T-helper 17 cell (primary cell): ENCODE data around the gene CACNG6. TPM values are rescaled to one million over a fixed set of nuclear protein-coding genes. Genes with fewer than 3 reads are reported as not detected.

Source experiments
- ATAC-seq: fragments of 150-1000 bp; cut with Tn5 transposase; 2 replicates; pipeline ENCODE4 v1.10.0; 2021; ENCODE audit warnings: mild to moderate bottlenecking, moderate library complexity
- DNase-seq, 3 donors: peaks; one replicate each; pipeline versions ENCODE4 v3.0.0 to v3.0.0-alpha.2; 2020 to 2021
- H3K9me3 ChIP-seq: one replicate; pipeline ENCODE4 v1.7.0; 2013; ENCODE audit warnings: low read length, mild to moderate bottlenecking; ENCODE audit not compliant: control insufficient read depth, poor library complexity, severe bottlenecking
- H3K27ac Mint-ChIP-seq: one replicate; pipeline ENCODE4 v1.8.0; 2022; ENCODE audit warnings: mild to moderate bottlenecking, moderate library complexity, mixed read lengths
- H3K27me3 Mint-ChIP-seq: one replicate; pipeline ENCODE4 v1.8.0; 2022; ENCODE audit warnings: mixed read lengths
- H3K36me3 Mint-ChIP-seq: one replicate; pipeline ENCODE4 v1.8.0; 2022; ENCODE audit warnings: low read depth, mixed read lengths
- H3K4me1 Mint-ChIP-seq: one replicate; pipeline ENCODE4 v1.8.0; 2022; ENCODE audit warnings: mild to moderate bottlenecking, mixed read lengths
- H3K4me3 Mint-ChIP-seq: one replicate; pipeline ENCODE4 v1.8.0; 2022; ENCODE audit warnings: mild to moderate bottlenecking, moderate library complexity, mixed read lengths
- total RNA-seq, 4 donors: library from RNA in 2 of 4; stranded (reverse) in 2 of 4; gene quantifications; one replicate each; pipeline ENCODE4 v1.2.3 and lab custom pipeline; 2022 to 2026

CACNG6 gene
- total RNA-seq, 2 donors from 2014 or later = not detected

GRCh38 chr19:53958823-53959757 lies 32.3 kb upstream of the CACNG6 start:
- no peak for DNase-seq
- H3K27ac Mint-ChIP-seq = no peak overlapping the region
- H3K27me3 Mint-ChIP-seq = peaks cover 68% of the 10 kb centered on the region
- H3K4me3 Mint-ChIP-seq = no peak overlapping the region
- H3K4me1 Mint-ChIP-seq = peaks cover 16% of the 10 kb centered on the region
- no peaks in the 10 kb centered on the region for H3K9me3 ChIP-seq
- peaks cover 20% of the 10 kb centered on the region for H3K36me3 Mint-ChIP-seq
- no peak for ATAC-seq

- H3K4me3 Mint-ChIP-seq = no peak overlapping the region
- no peak for DNase-seq
- no peak for ATAC-seq
- no peak overlapping the region for H3K27ac Mint-ChIP-seq
- H3K9me3 ChIP-seq = no peaks in the 10 kb centered on the region
- peaks cover 17% of the 10 kb centered on the region for H3K4me1 Mint-ChIP-seq
- H3K27me3 Mint-ChIP-seq = peaks cover 74% of the 10 kb centered on the region
- H3K36me3 Mint-ChIP-seq = peaks cover 25% of the 10 kb centered on the region
Measured at GRCh38 chr19:53960187-53960586, 31.2 kb upstream of the CACNG6 start.

- ATAC-seq = no peak
- DNase-seq = no peak
- no peak overlapping the region for H3K27ac Mint-ChIP-seq
- H3K4me3 Mint-ChIP-seq = no peak overlapping the region
- H3K27me3 Mint-ChIP-seq = peaks cover 75% of the 10 kb centered on the region
- H3K4me1 Mint-ChIP-seq = peaks cover 17% of the 10 kb centered on the region
- H3K36me3 Mint-ChIP-seq = peaks cover 25% of the 10 kb centered on the region
- no peaks in the 10 kb centered on the region for H3K9me3 ChIP-seq
Measured at GRCh38 chr19:53960886-53961285, 30.6 kb upstream of the CACNG6 start.

- ATAC-seq (no peak), DNase-seq (no peak)
- peaks cover 17% of the 10 kb centered on the region for H3K4me1 Mint-ChIP-seq
- peaks cover 28% of the 10 kb centered on the region for H3K36me3 Mint-ChIP-seq
- peaks cover 78% of the 10 kb centered on the region for H3K27me3 Mint-ChIP-seq
- no peak overlapping the region for H3K27ac Mint-ChIP-seq
- H3K4me3 Mint-ChIP-seq = no peak overlapping the region
- no peaks in the 10 kb centered on the region for H3K9me3 ChIP-seq
Measured at GRCh38 chr19:53961523-53962356, 29.7 kb upstream of the CACNG6 start.

GRCh38 chr19:53962887-53963431 lies 28.5 kb upstream of the CACNG6 start, which contains the start of gene CACNG8:
Gene CACNG8, plus strand, starts transcription at chr19:53962937.
- Mint-ChIP-seq H3K4me1 (peaks cover 17% of the 10 kb centered on the region), H3K27ac (no peak within 1 kb of the TSS)

GRCh38 chr19:53965091-53965490 lies 26.3 kb upstream of the CACNG6 start:
- peaks cover 24% of the 10 kb centered on the region for H3K36me3 Mint-ChIP-seq
- H3K27me3 Mint-ChIP-seq = peaks cover 74% of the 10 kb centered on the region
- peaks cover 16% of the 10 kb centered on the region for H3K4me1 Mint-ChIP-seq
- H3K9me3 ChIP-seq = no peaks in the 10 kb centered on the region
- H3K27ac Mint-ChIP-seq = no peak overlapping the region
- ATAC-seq (no peak), DNase-seq (no peak)
- peak overlapping the region; percentile 39 for H3K4me3 Mint-ChIP-seq

More at GRCh38 chr19:53962887-53963431, 28.5 kb upstream of the CACNG6 start, which contains the start of gene CACNG8:
- ATAC-seq (no peak), DNase-seq (no peak)
- Mint-ChIP-seq H3K4me3 (no peak within 1 kb of the TSS), H3K27me3 (peaks cover 77% of the 10 kb centered on the region), H3K36me3 (peaks cover 28% of the 10 kb centered on the region)
- H3K9me3 ChIP-seq = no peaks in the 10 kb centered on the region

GRCh38 chr19:53966931-53967330 lies 24.5 kb upstream of the CACNG6 start:
- Mint-ChIP-seq H3K27me3 (peaks cover 65% of the 10 kb centered on the region), H3K27ac (no peak overlapping the region), H3K36me3 (peaks cover 12% of the 10 kb centered on the region), H3K4me3 (no peak overlapping the region), H3K4me1 (peaks cover 5% of the 10 kb centered on the region)
- H3K9me3 ChIP-seq = no peaks in the 10 kb centered on the region
- ATAC-seq (no peak), DNase-seq (no peak)

- H3K4me1 Mint-ChIP-seq = peaks cover 3% of the 10 kb centered on the region
- H3K4me3 Mint-ChIP-seq = no peak overlapping the region
- H3K27me3 Mint-ChIP-seq = peaks cover 65% of the 10 kb centered on the region
Measured at GRCh38 chr19:53969366-53969765, 22.1 kb upstream of the CACNG6 start.

GRCh38 chr19:53971673-53972072 lies 19.8 kb upstream of the CACNG6 start:
- Mint-ChIP-seq H3K4me1 (no peaks in the 10 kb centered on the region), H3K4me3 (no peak overlapping the region), H3K36me3 (peaks cover under 1% of the 10 kb centered on the region), H3K27ac (no peak overlapping the region), H3K27me3 (peaks cover 43% of the 10 kb centered on the region)
- DNase-seq (no peak), ATAC-seq (no peak)
- H3K9me3 ChIP-seq = no peaks in the 10 kb centered on the region

More at GRCh38 chr19:53969366-53969765, 22.1 kb upstream of the CACNG6 start:
- no peak for DNase-seq
- H3K9me3 ChIP-seq = no peaks in the 10 kb centered on the region
- Mint-ChIP-seq H3K27ac (no peak overlapping the region), H3K36me3 (peaks cover 5% of the 10 kb centered on the region)
- no peak for ATAC-seq

- Mint-ChIP-seq H3K36me3 (peaks cover 8% of the 10 kb centered on the region), H3K4me3 (peak overlapping the region; percentile 59), H3K27ac (no peak overlapping the region), H3K4me1 (peaks cover 19% of the 10 kb centered on the region), H3K27me3 (peaks cover 52% of the 10 kb centered on the region)
- H3K9me3 ChIP-seq = no peaks in the 10 kb centered on the region
- DNase-seq = peak; percentile 30 to 45 (median 35)
- peak; percentile 89 for ATAC-seq
Measured at GRCh38 chr19:53977429-53977990, 13.9 kb upstream of the CACNG6 start.

- H3K4me3 Mint-ChIP-seq = peak overlapping the region; percentile 59
- H3K9me3 ChIP-seq = no peaks in the 10 kb centered on the region
- H3K36me3 Mint-ChIP-seq = peaks cover 8% of the 10 kb centered on the region
- peaks cover 46% of the 10 kb centered on the region for H3K27me3 Mint-ChIP-seq
- DNase-seq (no peak), ATAC-seq (peak; percentile 47)
- H3K4me1 Mint-ChIP-seq = peaks cover 19% of the 10 kb centered on the region
- no peak overlapping the region for H3K27ac Mint-ChIP-seq
Measured at GRCh38 chr19:53977991-53978731, 13.3 kb upstream of the CACNG6 start.
